ENCODE data around the gene IL17RB.

The IL17RB gene

GRCh38 chr3:53846134-53846850 is at the start of gene IL17RB, which contains the start of gene CHDH:
TSS of gene IL17RB (plus strand) at chr3:53846568. CDS start at chr3:53846589, 21 bp downstream.
TSS of gene CHDH (minus strand) at chr3:53846419. CDS start at chr3:53824008, 22,411 bp downstream.
- DNase-seq (ENCODE audit: low read depth), result no peak

GRCh38 chr3:53798144-53798543 is 48.2 kb upstream of the IL17RB start:
- no peak for DNase-seq (ENCODE audit: low read depth)

GRCh38 chr3:53799338-53799865 is 47.0 kb upstream of the IL17RB start:
- no peak for DNase-seq (ENCODE audit: low read depth)

- no peak for DNase-seq (ENCODE audit: low read depth)
These were observed 46.1 kb upstream of the IL17RB start for GRCh38 chr3:53800041-53800906.

GRCh38 chr3:53801319-53801718 is 45.0 kb upstream of the IL17RB start:
- DNase-seq (ENCODE audit: low read depth), result no peak

GRCh38 chr3:53802256-53802880 is 44.0 kb upstream of the IL17RB start:
- no peak for DNase-seq (ENCODE audit: low read depth)

GRCh38 chr3:53803124-53803815 is 43.1 kb upstream of the IL17RB start:
- no peak for DNase-seq (ENCODE audit: low read depth)

GRCh38 chr3:53803816-53804695 is 42.3 kb upstream of the IL17RB start:
- no peak for DNase-seq (ENCODE audit: low read depth)

- no peak for DNase-seq (ENCODE audit: low read depth)
These were observed 41.5 kb upstream of the IL17RB start for GRCh38 chr3:53804697-53805462.

GRCh38 chr3:53805463-53806159 is 40.8 kb upstream of the IL17RB start:
- no peak for DNase-seq (ENCODE audit: low read depth)

- no peak for DNase-seq (ENCODE audit: low read depth)
These were observed 39.9 kb upstream of the IL17RB start for GRCh38 chr3:53806182-53807116.

- no peak for DNase-seq (ENCODE audit: low read depth)
These were observed 39.1 kb upstream of the IL17RB start for GRCh38 chr3:53807117-53807810.

- DNase-seq (ENCODE audit: low read depth), result no peak
These were observed 37.9 kb upstream of the IL17RB start for GRCh38 chr3:53808496-53808895.

GRCh38 chr3:53809267-53809666 is 37.1 kb upstream of the IL17RB start:
- DNase-seq (ENCODE audit: low read depth), result no peak

GRCh38 chr3:53809764-53810400 is 36.5 kb upstream of the IL17RB start:
- no peak for DNase-seq (ENCODE audit: low read depth)

- no peak for DNase-seq (ENCODE audit: low read depth)
These were observed 35.0 kb upstream of the IL17RB start for GRCh38 chr3:53811143-53811927.
